ENCODE data around the gene SOX13.

The SOX13 gene

GRCh38 chr1:204116539-204116938 lies 43.6 kb downstream of the SOX13 start:
- Histone ChIP-seq H4K91ac (ENCODE audit: low read length) (no peak overlapping the region), H3K4me3 (ENCODE audit: insufficient read depth in 1 of 2, low read depth in 1 of 2, low read length in 2 of 2) (no peak overlapping the region), H2BK5ac (ENCODE audit: low read depth, low read length, poor library complexity, severe bottlenecking) (no peak overlapping the region), H2BK12ac (ENCODE audit: low read length in 2 of 2) (no peak overlapping the region), H2BK15ac (ENCODE audit: low read depth, poor library complexity, severe bottlenecking) (no peak overlapping the region), H3K27me3 (ENCODE audit: control insufficient read depth in 1 of 2, insufficient read depth in 1 of 2, low read length in 2 of 2) (no peaks in the 10 kb centered on the region), H3K14ac (ENCODE audit: low read length in 2 of 2) (no peak overlapping the region), H3K9ac (ENCODE audit: low read length) (no peak overlapping the region), H3K18ac (ENCODE audit: low read depth in 1 of 2, low read length in 2 of 2) (no peak overlapping the region), H3K23ac (ENCODE audit: low read length in 2 of 2) (no peak overlapping the region), H3K27ac (ENCODE audit: low read length, poor library complexity, severe bottlenecking) (no peak overlapping the region), H3K4ac (ENCODE audit: low read depth in 1 of 2, low read length in 2 of 2) (no peak overlapping the region), H2BK120ac (ENCODE audit: low read depth, low read length) (no peak overlapping the region), H2AFZ (ENCODE audit: low read depth, low read length) (no peak overlapping the region), H3K79me1 (replicated peaks; ENCODE audit: low read length, poor library complexity, severe bottlenecking) (peaks cover 2% of the 10 kb centered on the region), H2AK5ac (ENCODE audit: low read length, severe bottlenecking) (no peak overlapping the region), H4K8ac (ENCODE audit: low read length) (no peak overlapping the region), H3K4me1 (ENCODE audit: control insufficient read depth, insufficient read depth, low read depth, low read length) (peaks cover 4% of the 10 kb centered on the region), H3K36me3 (ENCODE audit: control insufficient read depth in 1 of 2, insufficient read depth in 2 of 2, low read depth in 1 of 2, low read length in 2 of 2) (peaks cover 6 to 23% of the 10 kb centered on the region in 2 experiments), H3K9me3 (ENCODE audit: control insufficient read depth, low read length) (no peaks in the 10 kb centered on the region), H3K4me2 (ENCODE audit: low read length, poor library complexity, severe bottlenecking) (no peak overlapping the region)
- 96% methylated on average over 4 of the region's 4 CpGs for WGBS
- no peak for DNase-seq

GRCh38 chr1:204121840-204122555 lies 49.1 kb downstream of the SOX13 start:
- no peak overlapping the region for H2AFZ ChIP-seq (ENCODE audit: low read depth, low read length)
- H3K9ac ChIP-seq (ENCODE audit: low read length), result no peak overlapping the region
- H3K79me1 ChIP-seq (replicated peaks; ENCODE audit: low read length, poor library complexity, severe bottlenecking), result no peaks in the 10 kb centered on the region
- no peak overlapping the region for H4K91ac ChIP-seq (ENCODE audit: low read length)
- H2AK5ac ChIP-seq (ENCODE audit: low read length, severe bottlenecking), result no peak overlapping the region
- H2BK5ac ChIP-seq (ENCODE audit: low read depth, low read length, poor library complexity, severe bottlenecking), result no peak overlapping the region
- H3K4me2 ChIP-seq (ENCODE audit: low read length, poor library complexity, severe bottlenecking), result no peak overlapping the region
- H4K8ac ChIP-seq (ENCODE audit: low read length), result no peak overlapping the region
- H3K4ac ChIP-seq (ENCODE audit: low read depth in 1 of 2, low read length in 2 of 2), result no peak overlapping the region
- H3K36me3 ChIP-seq (ENCODE audit: control insufficient read depth in 1 of 2, insufficient read depth in 2 of 2, low read depth in 1 of 2, low read length in 2 of 2), result peaks cover 13 to 66% of the 10 kb centered on the region in 2 experiments
- H3K18ac ChIP-seq (ENCODE audit: low read depth in 1 of 2, low read length in 2 of 2), result no peak overlapping the region
- no peaks in the 10 kb centered on the region for H3K9me3 ChIP-seq (ENCODE audit: control insufficient read depth, low read length)
- no peak overlapping the region for H2BK12ac ChIP-seq (ENCODE audit: low read length in 2 of 2)
- H2BK15ac ChIP-seq (ENCODE audit: low read depth, poor library complexity, severe bottlenecking), result no peak overlapping the region
- no peaks in the 10 kb centered on the region for H3K4me1 ChIP-seq (ENCODE audit: control insufficient read depth, insufficient read depth, low read depth, low read length)
- no peak overlapping the region for H3K14ac ChIP-seq (ENCODE audit: low read length in 2 of 2)
- no peak overlapping the region for H3K27ac ChIP-seq (ENCODE audit: low read length, poor library complexity, severe bottlenecking)
- no peak overlapping the region for H3K4me3 ChIP-seq (ENCODE audit: insufficient read depth in 1 of 2, low read depth in 1 of 2, low read length in 2 of 2)
- no peaks in the 10 kb centered on the region for H3K27me3 ChIP-seq (ENCODE audit: control insufficient read depth in 1 of 2, insufficient read depth in 1 of 2, low read length in 2 of 2)
- no peak overlapping the region for H2BK120ac ChIP-seq (ENCODE audit: low read depth, low read length)
- 88% methylated on average over 17 of the region's 17 CpGs for WGBS
- no peak for DNase-seq
- H3K23ac ChIP-seq (ENCODE audit: low read length in 2 of 2), result no peak overlapping the region

GRCh38 chr1:204123376-204123775 lies 50.5 kb downstream of the SOX13 start:
- Histone ChIP-seq H3K4me3 (ENCODE audit: insufficient read depth in 1 of 2, low read depth in 1 of 2, low read length in 2 of 2) (no peak overlapping the region), H3K9me3 (ENCODE audit: control insufficient read depth, low read length) (no peaks in the 10 kb centered on the region), H2AFZ (ENCODE audit: low read depth, low read length) (no peak overlapping the region), H4K8ac (ENCODE audit: low read length) (no peak overlapping the region), H3K4me1 (ENCODE audit: control insufficient read depth, insufficient read depth, low read depth, low read length) (peaks cover under 1% of the 10 kb centered on the region), H3K27me3 (ENCODE audit: control insufficient read depth in 1 of 2, insufficient read depth in 1 of 2, low read length in 2 of 2) (no peaks in the 10 kb centered on the region), H2BK15ac (ENCODE audit: low read depth, poor library complexity, severe bottlenecking) (no peak overlapping the region), H4K91ac (ENCODE audit: low read length) (no peak overlapping the region), H3K18ac (ENCODE audit: low read depth in 1 of 2, low read length in 2 of 2) (no peak overlapping the region), H3K4me2 (ENCODE audit: low read length, poor library complexity, severe bottlenecking) (no peak overlapping the region), H3K9ac (ENCODE audit: low read length) (no peak overlapping the region), H3K23ac (ENCODE audit: low read length in 2 of 2) (no peak overlapping the region), H3K27ac (ENCODE audit: low read length, poor library complexity, severe bottlenecking) (no peak overlapping the region), H2BK5ac (ENCODE audit: low read depth, low read length, poor library complexity, severe bottlenecking) (no peak overlapping the region), H3K4ac (ENCODE audit: low read depth in 1 of 2, low read length in 2 of 2) (no peak overlapping the region), H3K14ac (ENCODE audit: low read length in 2 of 2) (no peak overlapping the region), H2BK120ac (ENCODE audit: low read depth, low read length) (no peak overlapping the region), H3K36me3 (ENCODE audit: control insufficient read depth in 1 of 2, insufficient read depth in 2 of 2, low read depth in 1 of 2, low read length in 2 of 2) (peaks cover 13 to 58% of the 10 kb centered on the region in 2 experiments), H2AK5ac (ENCODE audit: low read length, severe bottlenecking) (no peak overlapping the region), H3K79me1 (replicated peaks; ENCODE audit: low read length, poor library complexity, severe bottlenecking) (no peaks in the 10 kb centered on the region), H2BK12ac (ENCODE audit: low read length in 2 of 2) (no peak overlapping the region)
- no peak for DNase-seq
- WGBS, result 77% methylated on average over 9 of the region's 9 CpGs

- Histone ChIP-seq H4K91ac (ENCODE audit: low read length) (no peak overlapping the region), H2BK15ac (ENCODE audit: low read depth, poor library complexity, severe bottlenecking) (no peak overlapping the region)
- no peak for DNase-seq
Observed at GRCh38 chr1:204124639-204125038, 51.7 kb downstream of the SOX13 start.

More at GRCh38 chr1:204124639-204125038, 51.7 kb downstream of the SOX13 start:
- H3K4ac ChIP-seq (ENCODE audit: low read depth in 1 of 2, low read length in 2 of 2), result no peak overlapping the region
- H3K14ac ChIP-seq (ENCODE audit: low read length in 2 of 2), result no peak overlapping the region
- H4K8ac ChIP-seq (ENCODE audit: low read length), result no peak overlapping the region
- no peak overlapping the region for H3K9ac ChIP-seq (ENCODE audit: low read length)
- peaks cover 10% of the 10 kb centered on the region for H3K4me1 ChIP-seq (ENCODE audit: control insufficient read depth, insufficient read depth, low read depth, low read length)
- H2AFZ ChIP-seq (ENCODE audit: low read depth, low read length), result no peak overlapping the region
- H2BK5ac ChIP-seq (ENCODE audit: low read depth, low read length, poor library complexity, severe bottlenecking), result no peak overlapping the region
- H3K23ac ChIP-seq (ENCODE audit: low read length in 2 of 2), result no peak overlapping the region
- H3K79me1 ChIP-seq (replicated peaks; ENCODE audit: low read length, poor library complexity, severe bottlenecking), result no peaks in the 10 kb centered on the region
- no peak overlapping the region for H2BK12ac ChIP-seq (ENCODE audit: low read length in 2 of 2)
- H2AK5ac ChIP-seq (ENCODE audit: low read length, severe bottlenecking), result no peak overlapping the region
- H3K36me3 ChIP-seq (ENCODE audit: control insufficient read depth in 1 of 2, insufficient read depth in 2 of 2, low read depth in 1 of 2, low read length in 2 of 2), result peaks cover 13 to 52% of the 10 kb centered on the region in 2 experiments
- no peak overlapping the region for H3K18ac ChIP-seq (ENCODE audit: low read depth in 1 of 2, low read length in 2 of 2)
- H3K4me3 ChIP-seq (ENCODE audit: insufficient read depth in 1 of 2, low read depth in 1 of 2, low read length in 2 of 2), result no peak overlapping the region
- H3K27ac ChIP-seq (ENCODE audit: low read length, poor library complexity, severe bottlenecking), result no peak overlapping the region
- H3K4me2 ChIP-seq (ENCODE audit: low read length, poor library complexity, severe bottlenecking), result no peak overlapping the region
- no peak overlapping the region for H2BK120ac ChIP-seq (ENCODE audit: low read depth, low read length)
- 94% methylated on average over 22 of the region's 22 CpGs for WGBS
- H3K27me3 ChIP-seq (ENCODE audit: control insufficient read depth in 1 of 2, insufficient read depth in 1 of 2, low read length in 2 of 2), result no peaks in the 10 kb centered on the region
- H3K9me3 ChIP-seq (ENCODE audit: control insufficient read depth, low read length), result no peaks in the 10 kb centered on the region

Data from mesenchymal stem cell (in vitro differentiated cells and primary cell).